OCI-M2 (cell line): Measurements from ENCODE around the gene REV1.
"Not testable (repeated sequence)": the region's sequence is repeated elsewhere in the genome, so short reads cannot be mapped to it uniquely, and the experiment has no call there.

Experiments
- DNase-seq: peaks from one replicate; lab custom pipeline; 2025; ENCODE audit not compliant: unreplicated experiment; lab: John Stamatoyannopoulos, UW

Gene REV1

GRCh38 chr2:99365661-99366060 is 124.2 kb downstream of the REV1 start:
- DNase-seq = no peak

- no peak for DNase-seq
These were observed 133.0 kb downstream of the REV1 start for GRCh38 chr2:99356853-99357252.

- DNase-seq = not testable (repeated sequence)
These were observed 135.0 kb downstream of the REV1 start for GRCh38 chr2:99354825-99355224.

- DNase-seq = no peak
These were observed 135.7 kb downstream of the REV1 start for GRCh38 chr2:99354070-99354469.
